ENCODE results near the gene ARRDC4.

ARRDC4 gene

GRCh38 chr15:98009971-98010370 is 49.5 kb downstream of the ARRDC4 start (continued):
- TF ChIP-seq ZNF121 (tag by site-specific recombination; IDR thresholded peaks at IDR 0.05) (no peak), ZNF585B (tag by site-specific recombination; IDR thresholded peaks at IDR 0.05) (no peak), ZNF530 (tag by site-specific recombination; IDR thresholded peaks at IDR 0.05; ENCODE audit: low read depth) (no peak), ZNF514 (tag by site-specific recombination; IDR thresholded peaks at IDR 0.05) (no peak), ZNF571 (tag by site-specific recombination; IDR thresholded peaks at IDR 0.05) (no peak), ZNF18 (tag by site-specific recombination; IDR thresholded peaks at IDR 0.05) (no peak), ZNF248 (tag by site-specific recombination; IDR thresholded peaks at IDR 0.05) (no peak), ZNF311 (tag by site-specific recombination; IDR thresholded peaks at IDR 0.05; ENCODE audit: borderline replicate concordance) (no peak), ZNF707 (tag by site-specific recombination; IDR thresholded peaks at IDR 0.05) (no peak)

DNA sequence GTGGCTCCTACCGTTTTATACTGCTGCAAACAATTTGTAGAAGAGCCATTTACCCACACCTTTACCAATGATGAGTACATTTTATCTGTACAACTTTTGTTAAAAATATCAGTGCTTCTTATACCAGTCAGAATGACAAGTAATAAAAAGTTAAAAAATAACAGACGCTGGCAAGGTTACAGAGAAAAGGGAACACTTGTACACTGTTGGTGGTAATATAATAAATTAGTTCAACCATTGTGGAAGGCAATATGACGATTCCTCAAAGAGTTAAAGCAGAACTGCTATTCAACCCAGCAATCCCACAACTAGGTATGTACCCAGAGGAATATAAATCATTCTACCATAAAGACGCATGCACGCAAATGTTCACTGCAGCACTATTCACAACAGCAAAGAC is 51.9 kb downstream of the ARRDC4 start:
- TF ChIP-seq ZNF596 (tag by site-specific recombination; IDR thresholded peaks at IDR 0.05) (no peak), ZFP41 (tag by site-specific recombination; IDR thresholded peaks at IDR 0.05; ENCODE audit: borderline replicate concordance) (no peak), ZNF221 (tag by site-specific recombination; IDR thresholded peaks at IDR 0.05; ENCODE audit: borderline replicate concordance) (no peak), ZNF585B (tag by site-specific recombination; IDR thresholded peaks at IDR 0.05) (no peak), ATF2 (tag by site-specific recombination; IDR thresholded peaks at IDR 0.05; ENCODE audit: low read depth) (no peak), ZNF184 (tag by site-specific recombination; IDR thresholded peaks at IDR 0.05) (no peak), ZNF23 (tag by site-specific recombination; IDR thresholded peaks at IDR 0.05; ENCODE audit: borderline replicate concordance) (no peak), ZNF654 (tag by site-specific recombination; IDR thresholded peaks at IDR 0.05; ENCODE audit: low read depth) (no peak), ZNF354C (tag by site-specific recombination; IDR thresholded peaks at IDR 0.05; ENCODE audit: borderline replicate concordance, low read depth) (no peak)
- H3K4me3 ChIP-seq (ENCODE audit: low read depth, low read length) = no peak overlapping the region
- ChIA-PET CTCF (no interaction called here), POLR2A (no interaction called here)
- H3K4me1 ChIP-seq (ENCODE audit: control insufficient read depth, insufficient read depth, low read length) = no peaks in the 10 kb centered on the region
- H3K9me3 ChIP-seq (ENCODE audit: control insufficient read depth, insufficient read depth, low read depth, low read length) = no peaks in the 10 kb centered on the region
- H3K27ac ChIP-seq (ENCODE audit: extremely low read depth, low read depth, low read length) = no peak overlapping the region
- H3K36me3 ChIP-seq (ENCODE audit: control insufficient read depth in 2 of 2, insufficient read depth in 1 of 2, low read length in 2 of 2) = no peaks in the 10 kb centered on the region

DNA sequence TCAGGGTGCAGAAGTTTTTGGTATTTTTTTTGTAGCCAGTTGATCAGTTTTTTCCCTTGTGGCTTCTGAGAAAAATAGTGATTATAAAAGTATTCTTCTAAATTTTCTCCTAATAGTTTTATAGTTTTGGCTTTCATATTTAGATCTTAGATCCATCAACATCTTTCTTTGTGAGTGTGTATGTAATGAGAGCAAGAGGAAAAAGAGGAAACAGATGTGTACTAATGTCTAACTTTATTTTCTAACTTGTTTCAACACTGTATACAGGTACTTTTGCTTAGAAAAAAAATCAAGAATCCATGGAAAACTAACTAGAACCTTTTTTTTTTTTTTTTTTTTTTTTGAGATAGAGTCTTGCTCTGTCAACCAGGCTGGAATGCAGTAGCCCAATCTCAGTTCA is 53.1 kb downstream of the ARRDC4 start:
- ChIA-PET CTCF (interaction anchor here (0.7 kb wide), 1 partner anchor 438 kb away, joined by 3 read pairs; no protein-coding TSS in a partner anchor), POLR2A (no interaction called here)
- no peaks in the 10 kb centered on the region for H3K4me1 ChIP-seq (ENCODE audit: control insufficient read depth, insufficient read depth, low read length)
- H3K9me3 ChIP-seq (ENCODE audit: control insufficient read depth, insufficient read depth, low read depth, low read length) = no peaks in the 10 kb centered on the region
- H3K36me3 ChIP-seq (ENCODE audit: control insufficient read depth in 2 of 2, insufficient read depth in 1 of 2, low read length in 2 of 2) = no peaks in the 10 kb centered on the region
- no peak overlapping the region for H3K4me3 ChIP-seq (ENCODE audit: low read depth, low read length)
- no peak overlapping the region for H3K27ac ChIP-seq (ENCODE audit: extremely low read depth, low read depth, low read length)
- TF ChIP-seq, protein P1, sequence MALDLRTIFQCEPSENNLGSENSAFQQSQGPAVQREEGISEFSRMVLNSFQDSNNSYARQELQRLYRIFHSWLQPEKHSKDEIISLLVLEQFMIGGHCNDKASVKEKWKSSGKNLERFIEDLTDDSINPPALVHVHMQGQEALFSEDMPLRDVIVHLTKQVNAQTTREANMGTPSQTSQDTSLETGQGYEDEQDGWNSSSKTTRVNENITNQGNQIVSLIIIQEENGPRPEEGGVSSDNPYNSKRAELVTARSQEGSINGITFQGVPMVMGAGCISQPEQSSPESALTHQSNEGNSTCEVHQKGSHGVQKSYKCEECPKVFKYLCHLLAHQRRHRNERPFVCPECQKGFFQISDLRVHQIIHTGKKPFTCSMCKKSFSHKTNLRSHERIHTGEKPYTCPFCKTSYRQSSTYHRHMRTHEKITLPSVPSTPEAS (tag by site-specific recombination; IDR thresholded peaks at IDR 0.05) = no peak
- TF ChIP-seq ZNF473 (tag by site-specific recombination; IDR thresholded peaks at IDR 0.05) (no peak), MZF1 (tag by site-specific recombination; IDR thresholded peaks at IDR 0.05; ENCODE audit: borderline replicate concordance) (no peak), ZNF677 (tag by site-specific recombination; IDR thresholded peaks at IDR 0.05) (no peak), ZNF521 (tag by site-specific recombination; IDR thresholded peaks at IDR 0.05) (no peak), ZNF292 (tag by site-specific recombination; IDR thresholded peaks at IDR 0.05; ENCODE audit: borderline replicate concordance, low read depth) (no peak), ZNF514 (tag by site-specific recombination; IDR thresholded peaks at IDR 0.05) (no peak), ZNF707 (tag by site-specific recombination; IDR thresholded peaks at IDR 0.05) (no peak), ZNF146 (tag by site-specific recombination; IDR thresholded peaks at IDR 0.05) (no peak), SETDB1 (IDR thresholded peaks at IDR 0.05; ENCODE audit: insufficient read length, low read length) (no peak), ZNF548 (tag by site-specific recombination; IDR thresholded peaks at IDR 0.05) (no peak), ZNF621 (tag by site-specific recombination; IDR thresholded peaks at IDR 0.05) (no peak), EGR2 (tag by site-specific recombination; IDR thresholded peaks at IDR 0.05; ENCODE audit: low read depth) (no peak), ZNF658 (tag by site-specific recombination; IDR thresholded peaks at IDR 0.05) (no peak), ZFHX2 (tag by site-specific recombination; conservative IDR thresholded peaks at IDR 0.05) (no peak)
- TF ChIP-seq, protein P2, sequence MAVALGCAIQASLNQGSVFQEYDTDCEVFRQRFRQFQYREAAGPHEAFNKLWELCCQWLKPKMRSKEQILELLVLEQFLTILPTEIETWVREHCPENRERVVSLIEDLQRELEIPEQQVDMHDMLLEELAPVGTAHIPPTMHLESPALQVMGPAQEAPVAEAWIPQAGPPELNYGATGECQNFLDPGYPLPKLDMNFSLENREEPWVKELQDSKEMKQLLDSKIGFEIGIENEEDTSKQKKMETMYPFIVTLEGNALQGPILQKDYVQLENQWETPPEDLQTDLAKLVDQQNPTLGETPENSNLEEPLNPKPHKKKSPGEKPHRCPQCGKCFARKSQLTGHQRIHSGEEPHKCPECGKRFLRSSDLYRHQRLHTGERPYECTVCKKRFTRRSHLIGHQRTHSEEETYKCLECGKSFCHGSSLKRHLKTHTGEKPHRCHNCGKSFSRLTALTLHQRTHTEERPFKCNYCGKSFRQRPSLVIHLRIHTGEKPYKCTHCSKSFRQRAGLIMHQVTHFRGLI (tag by site-specific recombination; IDR thresholded peaks at IDR 0.05) = no peak
